Measurements from ENCODE around the gene HEXD.

GRCh38 chr17:82374626-82375331 lies 43.4 kb upstream of the HEXD start:
- no peak for TF ChIP-seq ZFP30 (CRISPR knock-in tag; IDR thresholded peaks at IDR 0.05)
- TF ChIP-seq ESRRG (CRISPR knock-in tag; IDR thresholded peaks at IDR 0.05) = no peak
- no peak for TF ChIP-seq ARNTL (CRISPR knock-in tag; IDR thresholded peaks at IDR 0.05; ENCODE audit: borderline replicate concordance, low read depth)
- no peak for TF ChIP-seq PATZ1 (CRISPR knock-in tag; IDR thresholded peaks at IDR 0.05; ENCODE audit: borderline replicate concordance)
- TF ChIP-seq OSR1 (CRISPR knock-in tag; IDR thresholded peaks at IDR 0.05) = no peak
- TF ChIP-seq SNAI2 (CRISPR knock-in tag; IDR thresholded peaks at IDR 0.05) = no peak
